Body of pancreas (tissue), 4 donors: ENCODE results near the gene SPRYD3.

Source experiments
- CTCF ChIP-seq, 7 experiments: fragments of 450-650 bp in 4 of 7; fragments of 200-600 bp in 3 of 7; sonication (generic) in 3 of 7; IDR thresholded peaks; one replicate each; pipeline ENCODE4 v1.5.1; 2016 to 2019; ENCODE audit warnings: antibody characterized with exemption in 7 of 7
- POLR2A ChIP-seq, 3 donors: fragments of 450-650 bp; IDR thresholded peaks; one replicate each; pipeline ENCODE4 v1.6.1; 2016; ENCODE audit warnings: antibody characterized with exemption in 3 of 3, mild to moderate bottlenecking in 2 of 3

DNA sequence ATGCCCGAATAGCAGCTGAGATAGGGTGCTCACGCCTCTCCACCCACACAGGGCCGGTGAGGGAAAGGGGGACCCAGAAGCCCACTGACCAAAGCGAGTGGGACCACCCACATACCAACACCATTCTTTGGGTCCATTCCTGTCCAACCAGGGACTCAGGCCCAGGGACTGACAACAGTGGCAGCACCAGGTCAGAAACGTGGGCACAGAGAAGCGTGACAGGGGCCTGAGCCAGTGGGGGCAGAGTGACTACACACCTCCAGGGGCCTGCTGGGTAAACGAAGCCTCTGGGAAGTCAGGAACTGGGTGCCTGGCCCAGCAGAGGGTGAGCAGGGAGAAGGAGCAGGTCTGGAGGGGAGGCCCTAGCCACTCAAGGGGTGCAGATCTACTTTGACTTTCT lies 13.7 kb downstream of the SPRYD3 start:
- TF ChIP-seq CTCF (IDR thresholded peaks at IDR 0.05) = no peak
- TF ChIP-seq POLR2A (IDR thresholded peaks at IDR 0.05) = no peak
